ENCODE measurements around the gene TTC4. TPM values are rescaled to one million over a fixed set of nuclear protein-coding genes. Genes with fewer than 3 reads are reported as not detected.

TTC4 gene
- total and polyA plus RNA-seq, 2 of the 4 experiments (the other 2 are of a cell fraction) = 21.6 to 27.1 TPM

DNA sequence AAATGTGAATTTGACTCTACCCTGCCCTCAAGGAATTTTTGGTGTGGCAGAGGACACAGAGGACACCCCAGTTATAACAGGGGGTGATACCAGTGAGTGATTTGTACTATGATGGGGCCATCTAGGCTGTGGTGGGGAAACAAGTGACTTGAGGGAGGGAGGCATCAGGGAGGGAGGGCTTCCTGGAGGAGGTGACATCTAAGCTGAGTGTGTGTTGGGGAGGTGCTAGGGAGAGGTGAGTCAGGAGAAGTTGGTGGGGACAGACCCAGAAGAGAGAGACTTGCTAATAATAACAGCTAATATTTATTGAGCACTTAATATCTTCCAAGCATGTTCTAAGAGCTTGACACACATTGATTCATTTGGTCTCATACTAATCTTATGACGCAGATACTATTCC is 19.9 kb upstream of the TTC4 start:
- Histone ChIP-seq H2AK5ac (ENCODE audit: low read depth, low read length) (no peak overlapping the region), H4K91ac (ENCODE audit: insufficient read depth, low read depth, low read length) (no peak overlapping the region), H2BK120ac (ENCODE audit: low read depth, low read length) (no peak overlapping the region), H3K27ac (ENCODE audit: insufficient read depth, low read length) (no peak overlapping the region), H3K23ac (ENCODE audit: low read depth, low read length) (no peak overlapping the region), H2BK20ac (ENCODE audit: low read depth, low read length) (no peak overlapping the region), H3K36me3 (ENCODE audit: control insufficient read depth, insufficient read depth, low read length) (no peaks in the 10 kb centered on the region), H3K4me1 (ENCODE audit: control insufficient read depth, insufficient read depth, low read length) (no peaks in the 10 kb centered on the region), H3K4me2 (ENCODE audit: low read depth, low read length) (no peak overlapping the region), H3K9me3 (ENCODE audit: control insufficient read depth, insufficient read depth, low read length) (no peaks in the 10 kb centered on the region), H3K4me3 (ENCODE audit: insufficient read depth, low read depth, low read length) (no peak overlapping the region), H4K5ac (ENCODE audit: low read depth, low read length) (no peak overlapping the region), H2BK5ac (ENCODE audit: low read depth, low read length, poor library complexity, severe bottlenecking) (no peak overlapping the region), H3K14ac (replicated peaks; ENCODE audit: low read depth, low read length) (no peak overlapping the region), H2BK15ac (ENCODE audit: low read depth, low read length) (no peak overlapping the region), H3K18ac (ENCODE audit: low read depth, low read length) (no peak overlapping the region), H2AK9ac (replicated peaks; ENCODE audit: low read depth, low read length, poor library complexity) (no peak overlapping the region), H4K20me1 (ENCODE audit: insufficient read depth, low read length) (no peaks in the 10 kb centered on the region), H3K9me1 (ENCODE audit: insufficient read depth, low read length) (no peaks in the 10 kb centered on the region), H3K9ac (ENCODE audit: low read depth, low read length) (no peak overlapping the region), H4K8ac (ENCODE audit: low read depth in 2 of 2, low read length in 2 of 2) (no peak overlapping the region), H2AFZ (replicated peaks; ENCODE audit: low read length, poor library complexity) (no peak overlapping the region), H3K79me1 (ENCODE audit: low read depth in 1 of 2, low read length in 2 of 2) (no peaks in the 10 kb centered on the region), H3K4ac (ENCODE audit: low read depth, low read length) (no peak overlapping the region), H3K27me3 (ENCODE audit: control insufficient read depth, insufficient read depth, low read length) (peaks cover 46% of the 10 kb centered on the region), H3K56ac (ENCODE audit: extremely low read depth, insufficient read depth, low read length) (no peak overlapping the region)
- WGBS, 2 experiments (ENCODE audit: extremely low coverage in 2 of 2, insufficient read length in 1 of 2) = no CpG with 5 or more reads among the region's 1 CpG
- dilution Hi-C loops (cut with HindIII; ENCODE audit: low sequenced_read_pairs, unreplicated experiment) (no loop called here), in situ Hi-C loops (cut with MboI; ENCODE audit: low sequenced_read_pairs) (no loop called here), intact Hi-C loops (cut with micrococcal nuclease) (no loop called here)
- ChIA-PET CTCF (no interaction called here), POLR2A (ENCODE audit: unreplicated experiment) (no interaction called here)
- TF ChIP-seq RCOR1 (IDR thresholded peaks at IDR 0.05; ENCODE audit: insufficient replicate concordance, low read length) (no peak), CHD1 (IDR thresholded peaks at IDR 0.05; ENCODE audit: low read depth, low read length) (no peak)
- DNase-seq = no peak
- ATAC-seq (ENCODE audit: low read depth) = no peak
- no TSS peak for BruUV-seq (replicated peaks)

Data from IMR-90 (cell line).